Activated CD4-positive, alpha-beta T cell treated with anti-CD3 and anti-CD28 coated beads for 36 hours (primary cell): Measurements from ENCODE around the gene HEYL. TPM values are rescaled to one million over a fixed set of nuclear protein-coding genes. Genes with fewer than 3 reads are reported as not detected.
A peak's percentile ranks its signal among the peaks of the same experiment; 100 is the strongest.

Experiments used
- ATAC-seq: fragments of 200-7000 bp; cut with Tn5 transposase; one replicate; pipeline ENCODE4 v1.10.0; 2021; ENCODE audit warnings: mild to moderate bottlenecking, moderate library complexity
- CTCF ChIA-PET: fragments of 350-600 bp; sonication (Branson Sonifier 250); formaldehyde crosslinking; loops from one replicate; lab custom pipeline; 2021; ENCODE audit warnings: antibody characterized with exemption; lab: Charles Lee
- POLR2A ChIA-PET: fragments of 350-600 bp; sonication (Branson Sonifier 250); formaldehyde crosslinking; loops from one replicate; lab custom pipeline; 2021; ENCODE audit warnings: antibody characterized with exemption, inconsistent platforms; lab: Charles Lee
- DNase-seq: peaks from one replicate; pipeline ENCODE4 v3.0.0-alpha.2; 2020
- H3K27ac Mint-ChIP-seq: one replicate; pipeline ENCODE4 v1.8.0; 2021; ENCODE audit warnings: mixed read lengths
- H3K27me3 Mint-ChIP-seq: one replicate; pipeline ENCODE4 v1.8.0; 2021; ENCODE audit warnings: mixed read lengths
- H3K36me3 Mint-ChIP-seq: one replicate; pipeline ENCODE4 v1.8.0; 2021; ENCODE audit warnings: low read depth, mixed read lengths
- H3K4me1 Mint-ChIP-seq: one replicate; pipeline ENCODE4 v1.8.0; 2021; ENCODE audit warnings: mixed read lengths
- H3K4me3 Mint-ChIP-seq: one replicate; pipeline ENCODE4 v1.8.0; 2021; ENCODE audit warnings: mild to moderate bottlenecking, moderate library complexity, mixed read lengths
- H3K9me3 Mint-ChIP-seq: one replicate; pipeline ENCODE4 v1.8.0; 2021; ENCODE audit warnings: low read depth, mixed read lengths
- intact Hi-C, 2 experiments: fragments of 100-400 bp; cut with DNase I in 1 of 2; cut with micrococcal nuclease in 1 of 2; formaldehyde crosslinking; loops; one replicate each; pipeline versions ENCODE4 v1.14.2 to v1.15.1; 2022 to 2024; cut with DNase I, micrococcal nuclease
- total RNA-seq, 2 experiments: library from RNA; stranded (reverse); gene quantifications; one replicate each; pipeline ENCODE4 v1.2.3, GENCODE V29; 2021

Gene HEYL
- total RNA-seq, 2 experiments from 2014 or later, result 0.19 to 0.23 TPM

DNA sequence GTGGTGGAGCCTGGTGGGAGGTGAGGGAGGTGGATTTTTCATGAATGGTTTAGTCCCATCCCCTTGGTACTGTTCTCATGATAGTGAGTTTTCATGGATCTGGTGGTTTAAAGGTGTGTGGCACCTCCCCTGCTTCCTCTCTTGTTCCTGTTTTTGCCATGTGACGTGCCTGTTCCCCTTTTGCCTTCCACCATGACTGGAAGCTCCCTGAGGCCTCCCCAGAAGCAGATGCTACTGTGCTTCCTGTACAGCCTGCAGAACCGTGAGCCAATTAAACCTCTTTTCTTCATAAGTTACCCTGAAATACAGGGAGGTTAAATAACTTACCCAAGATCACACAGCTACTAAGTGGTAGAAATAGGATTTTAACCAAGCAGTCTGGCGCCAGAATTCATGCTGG lies 4.3 kb upstream of the HEYL start:
- no peaks in the 10 kb centered on the region for H3K36me3 Mint-ChIP-seq
- intact Hi-C loops, result no loop called here
- H3K9me3 Mint-ChIP-seq, result no peaks in the 10 kb centered on the region
- ChIA-PET POLR2A (no interaction called here), CTCF (interaction anchor here (1.2 to 2.4 kb wide), 3 partner anchors 14 to 37 kb away, joined by 3 to 15 read pairs (median 9); no protein-coding TSS in a partner anchor)
- peaks cover 3% of the 10 kb centered on the region for H3K4me1 Mint-ChIP-seq
- ATAC-seq (no peak), DNase-seq (no peak)
- no peak overlapping the region for H3K27ac Mint-ChIP-seq
- no peak overlapping the region for H3K4me3 Mint-ChIP-seq
- H3K27me3 Mint-ChIP-seq, result peaks cover 10% of the 10 kb centered on the region

DNA sequence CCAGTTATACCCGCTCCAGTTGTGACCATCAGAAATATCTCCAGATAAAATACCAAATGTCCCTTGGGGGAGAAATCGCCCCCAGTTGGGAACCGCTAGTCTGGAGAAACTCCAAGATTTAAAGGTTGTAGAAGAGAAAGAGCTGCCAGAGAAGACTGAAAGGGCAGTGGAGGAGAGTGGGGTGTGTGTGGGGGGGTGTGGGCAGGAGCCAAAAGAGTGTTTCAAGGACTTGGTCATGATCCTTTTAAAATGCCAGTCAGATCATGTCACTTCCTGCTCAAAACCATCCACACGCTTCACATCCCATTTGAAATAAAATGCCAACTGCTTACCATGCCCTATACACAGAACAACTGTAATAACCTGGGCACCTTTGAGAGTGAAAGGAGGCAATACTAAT lies 3.4 kb upstream of the HEYL start:
- POLR2A ChIA-PET, result no interaction called here

DNA sequence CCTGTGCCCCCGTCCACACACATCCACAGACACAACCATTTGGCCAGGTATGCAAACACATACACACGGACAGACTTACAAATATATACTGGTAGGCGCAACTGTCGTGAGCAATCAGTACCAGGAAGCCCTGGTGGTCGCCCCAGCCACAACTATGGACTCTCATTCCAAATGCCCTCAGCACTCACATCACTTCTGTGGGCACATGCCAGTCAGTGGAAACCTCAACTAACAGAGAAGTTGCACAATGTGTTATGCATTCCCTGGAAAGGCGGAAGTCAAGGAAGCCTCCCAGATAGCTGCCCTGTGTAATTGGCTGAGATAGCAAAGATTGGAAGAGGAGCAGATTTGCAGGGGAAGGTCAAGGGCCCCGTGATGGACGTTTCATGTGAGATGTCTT lies 1.4 kb upstream of the HEYL start:
- POLR2A ChIA-PET, result no interaction called here
- no peak for DNase-seq
- no peak for ATAC-seq

More for the DNA sequence above, 3.4 kb upstream of the HEYL start:
- Mint-ChIP-seq H3K27ac (no peak overlapping the region), H3K27me3 (peaks cover 16% of the 10 kb centered on the region), H3K9me3 (no peaks in the 10 kb centered on the region), H3K36me3 (no peaks in the 10 kb centered on the region), H3K4me1 (peaks cover 3% of the 10 kb centered on the region), H3K4me3 (no peak overlapping the region)
- CTCF ChIA-PET, result interaction anchor here (1.9 kb wide), 1 partner anchor 32 kb away, joined by 5 read pairs; no protein-coding TSS in a partner anchor
- ATAC-seq, result no peak
- DNase-seq, result no peak
- intact Hi-C loops, result no loop called here

DNA sequence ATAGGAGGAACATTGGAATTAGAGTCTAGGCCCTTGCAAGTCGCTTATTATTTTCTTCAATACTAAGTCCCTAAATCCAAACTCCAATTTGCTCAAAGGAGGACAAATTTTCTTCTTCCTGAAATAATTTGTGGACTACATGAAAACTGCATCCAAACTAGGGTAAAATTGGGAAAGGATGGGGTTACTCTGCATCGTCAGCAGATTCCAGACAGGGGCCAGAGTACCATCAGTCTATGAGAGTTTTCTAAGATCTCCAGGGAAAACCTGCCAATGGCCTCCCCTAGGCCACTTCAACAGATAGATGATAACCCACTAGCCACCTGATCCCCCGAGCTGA lies 508 bp downstream of the HEYL start:
- Mint-ChIP-seq H3K4me3 (peak overlapping the region; percentile 12), H3K4me1 (peaks cover 3% of the 10 kb centered on the region), H3K9me3 (no peaks in the 10 kb centered on the region), H3K27me3 (peaks cover 31% of the 10 kb centered on the region), H3K36me3 (no peaks in the 10 kb centered on the region), H3K27ac (no peak overlapping the region)
- intact Hi-C loops, result no loop called here
- CTCF ChIA-PET, result interaction anchor here (0.7 to 0.8 kb wide), 2 partner anchors 20 to 33 kb away, joined by 3 to 4 read pairs; no protein-coding TSS in a partner anchor
- DNase-seq, result no peak
- POLR2A ChIA-PET, result interaction anchor here (0.6 kb wide), 1 partner anchor 401 kb away, joined by 3 read pairs; the partner anchor contains the start of gene CAP1
- no peak for ATAC-seq

More for the DNA sequence above, 1.4 kb upstream of the HEYL start:
- intact Hi-C loops, result no loop called here
- Mint-ChIP-seq H3K9me3 (no peaks in the 10 kb centered on the region), H3K4me3 (no peak overlapping the region), H3K27me3 (peaks cover 24% of the 10 kb centered on the region), H3K36me3 (no peaks in the 10 kb centered on the region), H3K4me1 (peaks cover 3% of the 10 kb centered on the region), H3K27ac (no peak overlapping the region)
- CTCF ChIA-PET, result interaction anchor here (1.6 to 1.9 kb wide), 3 partner anchors 8 to 30 kb away, joined by 5 to 9 read pairs (median 5); no protein-coding TSS in a partner anchor

DNA sequence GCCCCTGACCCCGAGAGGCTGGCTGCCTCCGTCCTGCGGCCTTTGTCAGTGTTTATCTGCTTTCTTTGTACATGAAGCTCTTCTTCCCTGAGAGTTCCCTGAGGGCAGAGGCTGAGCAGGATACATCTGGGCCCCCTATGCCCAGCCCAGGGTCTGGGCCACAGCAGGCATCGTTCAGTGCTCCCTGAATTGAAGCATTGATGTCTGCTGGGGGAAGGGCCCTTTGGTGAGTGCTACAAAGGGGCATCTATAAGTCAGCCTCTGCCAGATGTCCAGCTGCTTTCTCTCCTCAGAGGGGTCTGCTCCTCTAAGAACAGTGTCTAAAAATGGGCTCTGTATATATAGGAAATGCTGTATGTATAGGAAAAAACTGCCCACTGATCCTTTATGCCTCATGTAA lies 2.1 kb downstream of the HEYL start:
- POLR2A ChIA-PET, result no interaction called here
- intact Hi-C loops, result no loop called here
- ATAC-seq, result no peak

DNA sequence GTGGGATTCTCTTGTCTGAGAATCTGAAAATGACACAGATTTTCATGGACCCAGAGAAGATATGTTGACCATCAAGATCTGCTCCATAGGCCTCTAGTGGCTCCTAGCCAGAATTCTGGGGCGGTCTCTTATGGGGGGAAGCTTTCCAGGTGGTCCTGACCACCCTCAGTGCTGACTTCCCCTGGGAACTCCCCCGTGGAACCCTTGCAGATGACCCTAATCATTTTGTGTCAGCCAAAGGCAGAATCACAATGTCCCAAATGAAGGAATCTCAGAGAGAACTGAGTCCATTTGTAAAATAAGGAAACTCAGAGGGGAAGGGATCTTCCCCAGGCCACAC lies 3.6 kb downstream of the HEYL start:
- no peak for ATAC-seq
- POLR2A ChIA-PET, result no interaction called here
- Mint-ChIP-seq H3K9me3 (no peaks in the 10 kb centered on the region), H3K4me1 (peaks cover 11% of the 10 kb centered on the region), H3K4me3 (no peak overlapping the region), H3K27me3 (peaks cover 32% of the 10 kb centered on the region), H3K27ac (no peak overlapping the region), H3K36me3 (no peaks in the 10 kb centered on the region)
- intact Hi-C loops, result no loop called here
- CTCF ChIA-PET, result interaction anchor here (0.9 to 1.0 kb wide), 2 partner anchors 17 to 27 kb away, joined by 3 read pairs; no protein-coding TSS in a partner anchor
- no peak for DNase-seq

More for the DNA sequence above, 2.1 kb downstream of the HEYL start:
- Mint-ChIP-seq H3K4me1 (peaks cover 3% of the 10 kb centered on the region), H3K27ac (no peak overlapping the region), H3K9me3 (no peaks in the 10 kb centered on the region), H3K36me3 (no peaks in the 10 kb centered on the region), H3K27me3 (peaks cover 36% of the 10 kb centered on the region), H3K4me3 (no peak overlapping the region)
- CTCF ChIA-PET, result interaction anchor here (0.7 to 0.9 kb wide), 2 partner anchors 20 to 32 kb away, joined by 3 read pairs; no protein-coding TSS in a partner anchor
- DNase-seq, result no peak

DNA sequence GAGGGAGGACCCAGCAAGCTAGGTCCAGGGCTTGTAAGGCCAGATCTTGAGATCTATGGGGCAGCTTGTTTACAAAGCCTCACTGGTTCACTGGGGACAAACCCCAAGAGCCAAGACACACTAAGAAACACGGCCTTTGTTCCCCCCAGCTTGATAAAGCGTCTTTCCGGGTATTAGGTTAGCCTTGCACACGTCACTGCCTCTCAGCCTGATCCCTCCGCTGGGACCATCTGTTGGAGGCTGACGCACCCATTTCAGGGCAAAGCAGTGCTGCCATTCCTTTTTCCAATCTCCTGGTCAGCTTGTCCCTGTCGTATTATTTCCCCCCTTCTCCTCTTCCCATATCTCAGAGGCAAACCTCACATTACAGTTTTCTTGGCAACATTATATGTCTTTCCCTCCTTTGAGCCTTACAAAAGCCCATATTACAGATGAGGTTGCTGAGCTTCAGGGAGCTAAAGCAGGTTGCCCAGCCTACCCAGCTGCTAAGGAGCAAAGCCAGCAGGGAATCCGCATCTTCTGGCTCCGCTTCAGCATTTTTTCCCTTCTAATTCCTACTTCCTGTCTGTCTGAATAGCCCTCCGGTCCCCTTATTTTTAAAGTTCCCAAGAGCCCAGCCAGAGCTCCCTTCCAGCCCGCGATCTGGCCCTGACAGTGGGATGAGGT lies 4.1 kb downstream of the HEYL start:
- Mint-ChIP-seq H3K27ac (no peak overlapping the region), H3K4me1 (peaks cover 11% of the 10 kb centered on the region), H3K4me3 (no peak overlapping the region), H3K9me3 (no peaks in the 10 kb centered on the region), H3K27me3 (peaks cover 31% of the 10 kb centered on the region), H3K36me3 (no peaks in the 10 kb centered on the region)
- intact Hi-C loops, result no loop called here
- ChIA-PET CTCF (interaction anchor here (0.5 to 1.6 kb wide), 6 partner anchors 18 to 60 kb away, joined by 3 to 7 read pairs (median 3); no protein-coding TSS in a partner anchor), POLR2A (no interaction called here)
- DNase-seq (no peak), ATAC-seq (no peak)

DNA sequence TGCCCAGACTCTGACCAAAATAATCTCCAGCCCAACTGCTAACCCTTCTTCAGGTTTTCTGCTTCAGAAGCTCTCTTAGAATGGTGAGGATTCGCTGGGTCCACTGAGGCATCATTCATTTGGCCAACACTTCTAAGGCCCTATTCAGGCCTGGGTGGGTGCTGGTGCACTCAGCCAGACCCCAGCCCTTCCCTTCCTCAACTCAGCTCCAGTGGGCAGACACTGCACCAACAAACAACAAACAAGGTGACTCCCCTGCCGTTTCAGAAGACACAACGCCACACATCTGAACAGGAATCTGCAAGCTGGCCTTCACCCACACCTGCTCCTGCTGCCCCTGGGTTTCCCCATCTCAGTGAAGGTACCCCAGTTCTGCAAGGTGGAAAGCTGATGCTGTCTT lies 6.0 kb downstream of the HEYL start:
- POLR2A ChIA-PET, result no interaction called here
- H3K9me3 Mint-ChIP-seq, result no peaks in the 10 kb centered on the region
- peaks cover 28% of the 10 kb centered on the region for H3K27me3 Mint-ChIP-seq
- ATAC-seq (no peak), DNase-seq (no peak)
- no peak overlapping the region for H3K4me3 Mint-ChIP-seq
- CTCF ChIA-PET, result interaction anchor here (1.0 to 2.0 kb wide), 5 partner anchors 13 to 68 kb away, joined by 3 to 8 read pairs (median 4); no protein-coding TSS in a partner anchor
- no peaks in the 10 kb centered on the region for H3K36me3 Mint-ChIP-seq
- H3K4me1 Mint-ChIP-seq, result peaks cover 12% of the 10 kb centered on the region
- intact Hi-C loops, result no loop called here
- no peak overlapping the region for H3K27ac Mint-ChIP-seq

DNA sequence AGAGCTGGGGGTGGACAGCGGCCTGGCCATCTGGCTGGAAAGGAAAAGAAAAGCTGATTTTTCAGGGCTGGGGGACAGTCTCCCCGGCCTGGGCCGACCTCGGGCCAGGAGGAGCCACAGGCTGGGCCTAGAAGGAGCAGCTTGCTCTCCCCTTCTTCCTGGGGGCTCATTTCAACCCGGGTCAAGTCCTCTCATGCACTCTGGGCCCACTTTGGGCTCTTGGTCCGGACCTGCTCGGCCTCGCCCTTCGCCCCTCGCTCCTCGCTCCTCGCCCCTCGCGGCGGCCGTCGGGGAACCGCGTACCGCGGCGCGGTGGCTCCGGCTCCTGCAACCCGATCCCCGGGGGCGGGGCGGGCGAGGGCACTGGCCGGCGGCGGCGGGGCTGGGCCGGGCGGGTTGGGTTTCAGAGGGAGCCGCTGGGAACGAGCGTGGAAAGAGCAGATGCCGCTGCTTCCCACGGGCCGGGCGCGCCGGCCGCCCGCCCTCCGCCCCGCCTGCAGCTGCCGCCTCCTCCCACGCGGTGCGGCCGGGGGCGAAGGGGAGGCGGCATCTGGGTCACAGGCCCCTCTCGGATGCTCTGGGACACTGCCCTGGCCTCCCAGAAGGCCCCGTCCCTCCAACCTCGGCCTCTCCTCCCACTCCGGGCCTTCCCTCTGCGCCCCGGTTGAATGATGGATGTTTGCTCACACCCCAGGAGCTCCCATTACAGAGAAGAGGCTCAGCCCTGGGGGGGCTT lies 6.6 kb downstream of the HEYL start:
- DNase-seq, result no peak
- Mint-ChIP-seq H3K27me3 (peaks cover 23% of the 10 kb centered on the region), H3K36me3 (no peaks in the 10 kb centered on the region), H3K4me3 (no peak overlapping the region), H3K4me1 (peaks cover 12% of the 10 kb centered on the region), H3K9me3 (no peaks in the 10 kb centered on the region), H3K27ac (no peak overlapping the region)
- CTCF ChIA-PET, result interaction anchor here (1.0 to 2.0 kb wide), 6 partner anchors 8 to 69 kb away, joined by 3 to 8 read pairs (median 4); no protein-coding TSS in a partner anchor
- intact Hi-C loops, result no loop called here
- no peak for ATAC-seq
- POLR2A ChIA-PET, result no interaction called here

DNA sequence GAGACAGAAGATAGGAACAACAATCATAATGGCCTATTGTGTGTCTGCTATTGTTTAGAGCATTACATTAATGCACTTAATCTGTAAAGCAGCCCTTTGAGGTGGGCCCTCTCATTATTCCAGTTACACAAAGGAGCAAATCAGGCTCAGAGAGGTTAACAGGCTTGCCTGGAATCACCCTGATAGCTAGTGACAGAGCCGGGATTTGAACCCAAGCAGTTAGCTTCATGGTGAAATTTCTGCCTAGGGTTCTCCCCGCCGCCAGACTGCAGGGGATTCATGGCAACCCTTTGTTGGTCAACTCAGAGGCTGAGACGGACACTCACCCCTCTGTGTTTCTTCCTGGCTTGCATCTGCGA lies 7.1 kb downstream of the HEYL start:
- DNase-seq (no peak), ATAC-seq (no peak)
- Mint-ChIP-seq H3K9me3 (no peaks in the 10 kb centered on the region), H3K36me3 (no peaks in the 10 kb centered on the region), H3K27me3 (peaks cover 20% of the 10 kb centered on the region), H3K4me1 (peaks cover 12% of the 10 kb centered on the region), H3K27ac (no peak overlapping the region), H3K4me3 (no peak overlapping the region)
- ChIA-PET POLR2A (no interaction called here), CTCF (interaction anchor here (1.1 to 1.9 kb wide), 3 partner anchors 9 to 26 kb away, joined by 4 to 8 read pairs (median 5); no protein-coding TSS in a partner anchor)
- intact Hi-C loops, result no loop called here

DNA sequence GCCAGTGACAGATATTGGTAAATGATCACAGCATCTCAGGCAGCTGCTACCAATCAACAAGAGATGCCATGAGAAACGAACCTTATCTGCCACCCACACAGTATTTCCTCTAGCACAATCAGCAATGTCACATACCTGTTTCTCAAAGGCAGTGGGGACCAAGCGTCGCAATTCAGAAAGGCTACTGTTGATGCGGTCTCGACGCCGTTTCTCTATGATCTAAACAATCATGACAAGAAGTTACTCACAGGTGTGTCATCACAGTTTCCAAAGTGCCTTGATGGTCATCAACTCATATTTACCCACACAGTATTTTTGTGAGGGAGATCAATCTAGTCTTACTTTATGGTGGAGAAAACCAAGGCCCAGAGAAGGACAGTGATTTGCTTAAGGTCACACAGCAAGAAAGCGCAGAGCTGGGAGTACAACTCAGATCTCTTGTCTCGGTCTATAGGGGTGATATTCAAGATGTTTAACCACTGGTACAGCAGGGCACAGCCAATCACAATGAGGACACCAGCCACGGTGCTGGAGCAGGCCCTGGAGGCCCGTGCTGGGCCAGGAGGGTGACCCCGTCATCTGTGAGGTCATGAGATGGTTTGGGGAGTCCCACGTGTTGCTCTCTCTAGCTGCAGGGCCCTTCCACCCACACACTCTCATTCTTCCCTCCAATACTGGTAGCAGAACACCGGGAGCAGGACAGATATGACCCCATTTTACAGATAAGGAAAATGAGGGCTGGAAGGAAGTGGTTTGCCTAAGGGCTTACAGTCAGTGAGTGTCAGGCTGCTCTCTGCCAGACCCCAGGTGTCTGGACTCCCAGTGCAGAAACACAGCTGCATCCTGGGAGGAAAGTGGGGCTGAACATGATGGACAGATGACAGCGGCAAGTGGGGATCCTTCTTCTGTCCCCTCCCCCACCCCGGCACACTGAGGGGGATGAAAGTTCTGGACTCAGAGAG lies 7.8 kb downstream of the HEYL start:
- DNase-seq (peak; percentile 18), ATAC-seq (peak; percentile 42)
- Mint-ChIP-seq H3K4me1 (peaks cover 12% of the 10 kb centered on the region), H3K27ac (no peak overlapping the region), H3K4me3 (no peak overlapping the region), H3K9me3 (no peaks in the 10 kb centered on the region), H3K36me3 (no peaks in the 10 kb centered on the region), H3K27me3 (peaks cover 17% of the 10 kb centered on the region)
- ChIA-PET POLR2A (no interaction called here), CTCF (interaction anchor here (1.2 to 1.9 kb wide), 2 partner anchors 10 to 22 kb away, joined by 5 to 8 read pairs; no protein-coding TSS in a partner anchor)
- intact Hi-C loops, result no loop called here
